NOMO-1 (cell line): ENCODE results near the gene ACYP2.
"Not testable (repeated sequence)": the region's sequence is repeated elsewhere in the genome, so short reads cannot be mapped to it uniquely, and the experiment has no call there.

ENCODE experiments used
- DNase-seq, 2 experiments: peaks; one replicate each; lab custom pipeline; 2025; ENCODE audit not compliant: unreplicated experiment in 2 of 2; lab: John Stamatoyannopoulos, UW

ACYP2 gene

GRCh38 chr2:54313147-54313546 is 197.7 kb downstream of the ACYP2 start:
- no peak for DNase-seq

GRCh38 chr2:54317973-54318372 is 202.6 kb downstream of the ACYP2 start:
- DNase-seq: no peak

- DNase-seq: no peak
Observed at GRCh38 chr2:54318821-54319220, 203.4 kb downstream of the ACYP2 start.

- no peak for DNase-seq
Observed at GRCh38 chr2:54321047-54321446, 205.6 kb downstream of the ACYP2 start.

GRCh38 chr2:54324517-54324916 is 209.1 kb downstream of the ACYP2 start:
- DNase-seq: not testable (repeated sequence)

- DNase-seq: no peak
Observed at GRCh38 chr2:54325148-54325547, 209.7 kb downstream of the ACYP2 start.

GRCh38 chr2:54329482-54330161 is 214.2 kb downstream of the ACYP2 start:
- DNase-seq: no peak

- peak; percentile 80 to 87 for DNase-seq
Observed at GRCh38 chr2:54330162-54330925, 214.9 kb downstream of the ACYP2 start.

GRCh38 chr2:54330926-54331835 is 215.8 kb downstream of the ACYP2 start:
- DNase-seq: no peak

- DNase-seq: no peak
Observed at GRCh38 chr2:54332386-54332785, 217.0 kb downstream of the ACYP2 start.

- DNase-seq: no peak
Observed at GRCh38 chr2:54336136-54336976, 220.9 kb downstream of the ACYP2 start.

GRCh38 chr2:54336977-54337255 is 221.5 kb downstream of the ACYP2 start:
- no peak for DNase-seq

GRCh38 chr2:54341656-54342055 is 226.2 kb downstream of the ACYP2 start:
- no peak for DNase-seq

GRCh38 chr2:54342603-54343002 is 227.2 kb downstream of the ACYP2 start:
- DNase-seq: no peak

- no peak for DNase-seq
Observed at GRCh38 chr2:54347622-54348021, 232.2 kb downstream of the ACYP2 start.

- DNase-seq: no peak
Observed at GRCh38 chr2:54348646-54349045, 233.2 kb downstream of the ACYP2 start.

- DNase-seq: no peak
Observed at GRCh38 chr2:54350426-54350825, 235.0 kb downstream of the ACYP2 start.

GRCh38 chr2:54353216-54353615 is 237.8 kb downstream of the ACYP2 start:
- DNase-seq: no peak
